ENCODE results near the gene IRX3.

Gene IRX3

DNA sequence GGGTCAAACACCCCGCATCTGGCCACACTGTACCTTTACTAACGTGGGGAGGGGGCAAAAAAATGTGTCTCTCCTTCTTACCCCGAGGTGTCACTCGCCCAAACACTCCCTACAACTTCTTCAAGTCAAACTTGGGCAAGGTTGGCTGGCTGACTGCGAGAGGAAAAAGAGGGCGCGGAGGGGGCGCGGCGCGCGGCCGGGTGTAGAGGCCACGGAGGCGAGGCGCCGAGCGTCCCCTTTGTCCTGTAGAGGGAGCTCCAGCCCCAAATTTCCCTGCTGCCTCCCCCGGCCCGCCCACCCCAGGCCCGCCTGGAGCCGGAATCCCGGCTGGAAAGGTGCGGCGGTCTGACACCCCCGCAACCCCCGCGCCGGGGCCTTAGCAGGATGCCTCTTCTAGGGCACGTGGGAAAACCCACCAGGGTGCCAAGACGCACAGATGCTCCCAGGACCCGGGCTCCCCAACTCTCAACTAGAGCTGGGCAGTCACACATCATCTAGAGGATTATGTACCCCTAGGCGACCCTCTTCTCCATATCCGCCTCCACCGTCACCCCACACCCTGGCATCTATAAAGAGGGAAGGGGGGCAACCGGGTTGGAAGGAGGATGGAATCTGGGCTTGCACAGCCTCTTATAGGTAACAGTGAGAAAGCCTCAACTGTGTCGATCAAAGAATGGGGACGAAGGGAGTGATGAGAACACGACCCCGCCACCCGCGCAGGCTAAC lies 4.2 kb downstream of the IRX3 start:
- no peaks in the 10 kb centered on the region for H3K4me1 ChIP-seq
- peaks cover 58% of the 10 kb centered on the region for H3K27me3 ChIP-seq
- TF ChIP-seq, protein P1, sequence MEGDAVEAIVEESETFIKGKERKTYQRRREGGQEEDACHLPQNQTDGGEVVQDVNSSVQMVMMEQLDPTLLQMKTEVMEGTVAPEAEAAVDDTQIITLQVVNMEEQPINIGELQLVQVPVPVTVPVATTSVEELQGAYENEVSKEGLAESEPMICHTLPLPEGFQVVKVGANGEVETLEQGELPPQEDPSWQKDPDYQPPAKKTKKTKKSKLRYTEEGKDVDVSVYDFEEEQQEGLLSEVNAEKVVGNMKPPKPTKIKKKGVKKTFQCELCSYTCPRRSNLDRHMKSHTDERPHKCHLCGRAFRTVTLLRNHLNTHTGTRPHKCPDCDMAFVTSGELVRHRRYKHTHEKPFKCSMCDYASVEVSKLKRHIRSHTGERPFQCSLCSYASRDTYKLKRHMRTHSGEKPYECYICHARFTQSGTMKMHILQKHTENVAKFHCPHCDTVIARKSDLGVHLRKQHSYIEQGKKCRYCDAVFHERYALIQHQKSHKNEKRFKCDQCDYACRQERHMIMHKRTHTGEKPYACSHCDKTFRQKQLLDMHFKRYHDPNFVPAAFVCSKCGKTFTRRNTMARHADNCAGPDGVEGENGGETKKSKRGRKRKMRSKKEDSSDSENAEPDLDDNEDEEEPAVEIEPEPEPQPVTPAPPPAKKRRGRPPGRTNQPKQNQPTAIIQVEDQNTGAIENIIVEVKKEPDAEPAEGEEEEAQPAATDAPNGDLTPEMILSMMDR (IDR thresholded peaks at IDR 0.05; ENCODE audit: low read depth, low read length), result peak; percentile 40; the same call in 1 of the 2 replicates
- H3K9me3 ChIP-seq, result no peaks in the 10 kb centered on the region
- H3K36me3 ChIP-seq, result no peaks in the 10 kb centered on the region
- H3K4me3 ChIP-seq (ENCODE audit: low read depth, low read length), result no peak overlapping the region
- DNase-seq, result peak; percentile 51

- DNase-seq, result no peak
- H3K4me1 ChIP-seq, result no peaks in the 10 kb centered on the region
- no peaks in the 10 kb centered on the region for H3K36me3 ChIP-seq
- H3K27me3 ChIP-seq, result peaks cover 51% of the 10 kb centered on the region
- H3K9me3 ChIP-seq, result no peaks in the 10 kb centered on the region
- TF ChIP-seq, protein P1 (IDR thresholded peaks at IDR 0.05; ENCODE audit: low read depth, low read length), result no peak
- H3K4me3 ChIP-seq (ENCODE audit: low read depth, low read length), result no peak overlapping the region
Observed at GRCh38 chr16:54281535-54282201, 4.9 kb downstream of the IRX3 start.

DNA sequence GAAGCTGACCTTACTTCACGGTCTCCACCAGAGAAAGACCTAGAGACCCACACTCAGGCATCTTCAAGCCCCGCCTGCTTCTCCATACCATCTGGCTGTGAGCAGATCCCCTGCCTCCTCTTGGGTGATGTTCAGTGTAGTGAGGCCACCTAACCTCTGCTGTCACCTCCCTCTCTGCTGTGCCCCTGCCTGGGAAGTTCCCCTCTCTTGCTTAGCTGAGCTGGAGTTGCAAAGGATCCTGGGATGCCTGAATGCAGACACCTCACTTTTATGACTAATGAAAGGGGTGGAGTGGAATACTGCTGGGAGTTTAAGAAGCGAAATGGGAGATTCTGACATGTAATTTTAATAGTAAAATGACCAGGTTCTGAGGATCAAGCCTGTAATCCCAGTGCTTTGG lies 5.8 kb downstream of the IRX3 start:
- peaks cover 41% of the 10 kb centered on the region for H3K27me3 ChIP-seq
- no peaks in the 10 kb centered on the region for H3K4me1 ChIP-seq

DNA sequence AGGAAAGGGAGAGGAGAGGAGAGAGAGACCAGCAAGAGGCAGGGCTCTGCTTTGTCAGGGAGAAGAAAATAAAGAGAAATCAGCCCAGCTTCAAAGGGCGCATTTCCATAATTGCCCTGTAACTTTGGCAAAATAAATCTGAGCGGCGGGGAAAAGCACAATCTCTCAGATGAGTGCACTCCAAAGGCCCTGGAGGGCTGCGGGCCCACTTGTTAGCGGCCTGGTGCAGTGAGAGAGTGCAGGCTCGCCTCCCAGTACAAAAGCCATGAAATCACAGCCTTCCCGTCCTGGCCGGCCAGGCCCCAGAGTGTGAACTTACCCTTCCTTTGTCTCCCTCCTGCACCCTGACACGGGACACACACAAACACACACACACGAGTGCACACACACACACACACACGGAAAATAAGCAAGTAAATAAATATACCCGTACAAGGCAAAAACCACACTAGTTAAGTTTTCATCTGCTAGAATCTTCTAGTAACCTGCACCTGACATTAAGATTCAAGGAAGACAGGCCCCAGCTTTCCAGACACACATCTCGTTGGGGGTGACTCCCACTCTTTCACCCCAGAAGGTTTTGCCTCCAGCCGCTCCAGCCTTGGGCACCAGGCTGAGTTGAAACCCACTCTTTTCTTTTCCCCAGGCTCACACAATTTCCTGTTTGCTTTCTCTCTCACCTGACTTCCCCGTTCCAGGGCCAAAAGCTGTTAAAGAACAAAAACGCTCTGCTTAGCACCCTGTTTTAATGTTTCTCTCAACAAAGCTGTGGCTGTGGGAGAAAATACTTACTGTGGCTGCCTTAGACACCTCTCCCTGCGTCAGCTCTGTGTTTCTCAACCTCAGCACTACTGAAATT lies 8.5 kb downstream of the IRX3 start:
- H3K4me3 ChIP-seq (ENCODE audit: low read depth, low read length), result no peak overlapping the region
- DNase-seq, result no peak
- no peaks in the 10 kb centered on the region for H3K9me3 ChIP-seq
- TF ChIP-seq, protein P1 (IDR thresholded peaks at IDR 0.05; ENCODE audit: low read depth, low read length), result no peak
- no peaks in the 10 kb centered on the region for H3K4me1 ChIP-seq
- peaks cover 15% of the 10 kb centered on the region for H3K27me3 ChIP-seq
- H3K36me3 ChIP-seq, result no peaks in the 10 kb centered on the region

More for the DNA sequence above, 5.8 kb downstream of the IRX3 start:
- Histone ChIP-seq H3K36me3 (no peaks in the 10 kb centered on the region), H3K9me3 (no peaks in the 10 kb centered on the region), H3K4me3 (ENCODE audit: low read depth, low read length) (no peak overlapping the region)
- no peak for DNase-seq
- TF ChIP-seq, protein P1 (IDR thresholded peaks at IDR 0.05; ENCODE audit: low read depth, low read length), result no peak

DNA sequence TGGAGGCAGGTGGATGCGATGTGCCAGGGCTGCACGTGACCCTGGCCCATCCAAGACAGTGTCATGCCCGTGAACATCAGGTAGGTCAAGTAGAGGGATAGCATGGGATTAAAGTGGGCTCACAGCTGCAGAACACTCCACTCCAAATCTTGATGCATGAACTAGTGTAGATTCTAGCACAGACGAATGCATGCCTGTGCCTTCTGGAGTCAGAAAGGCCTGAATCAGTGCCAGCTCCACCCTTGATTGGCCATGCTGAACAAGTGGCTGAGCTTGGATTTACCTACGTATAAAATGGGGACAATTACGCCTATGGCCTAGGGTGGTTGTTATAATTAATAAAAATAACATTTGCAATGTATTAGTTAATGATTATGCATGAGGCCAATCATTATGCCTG lies 10.6 kb downstream of the IRX3 start:
- H3K27me3 ChIP-seq, result peaks cover under 1% of the 10 kb centered on the region; the same call in 1 of the 2 replicates
- no peaks in the 10 kb centered on the region for H3K36me3 ChIP-seq
- H3K9me3 ChIP-seq, result no peaks in the 10 kb centered on the region
- H3K4me1 ChIP-seq, result no peaks in the 10 kb centered on the region
- TF ChIP-seq, protein P1 (IDR thresholded peaks at IDR 0.05; ENCODE audit: low read depth, low read length), result no peak
- DNase-seq, result no peak
- H3K4me3 ChIP-seq (ENCODE audit: low read depth, low read length), result no peak overlapping the region
